ENCODE data around the gene QTRT2.

The QTRT2 gene

DNA sequence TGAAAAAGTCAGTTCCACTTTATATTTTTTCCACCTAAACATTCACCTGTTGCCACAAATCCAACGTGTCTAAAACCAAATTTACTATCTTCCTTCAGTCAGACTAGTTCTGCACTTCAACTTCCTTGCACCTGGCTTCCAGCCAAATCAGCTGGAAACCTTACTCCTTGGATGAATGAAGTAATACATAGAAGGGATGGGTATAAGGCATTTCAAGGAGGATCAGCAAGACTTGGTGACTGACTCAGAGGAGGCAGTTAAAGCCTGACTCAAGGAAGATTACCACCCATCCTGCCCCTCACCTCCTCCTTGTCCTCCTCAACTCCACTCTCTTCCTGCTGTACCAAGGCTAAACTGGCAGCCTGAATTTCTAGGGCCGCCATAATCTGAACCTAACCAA, 37.1 kb downstream of the QTRT2 start:
- ChIA-PET CTCF (no interaction called here), POLR2A (no interaction called here)
- no peak for TF ChIP-seq ARNT (IDR thresholded peaks at IDR 0.05)
- TF ChIP-seq ZNF384 (IDR thresholded peaks at IDR 0.05): no peak
- TF ChIP-seq NFRKB (IDR thresholded peaks at IDR 0.05): no peak
- no peak for TF ChIP-seq L3MBTL2 (conservative IDR thresholded peaks at IDR 0.05)
- TF ChIP-seq TARDBP (IDR thresholded peaks at IDR 0.05): no peak
- no peak for TF ChIP-seq BHLHE40 (IDR thresholded peaks at IDR 0.05; ENCODE audit: borderline replicate concordance)
- DNase-seq (ENCODE audit: extremely low spot score): peak; percentile 23

DNA sequence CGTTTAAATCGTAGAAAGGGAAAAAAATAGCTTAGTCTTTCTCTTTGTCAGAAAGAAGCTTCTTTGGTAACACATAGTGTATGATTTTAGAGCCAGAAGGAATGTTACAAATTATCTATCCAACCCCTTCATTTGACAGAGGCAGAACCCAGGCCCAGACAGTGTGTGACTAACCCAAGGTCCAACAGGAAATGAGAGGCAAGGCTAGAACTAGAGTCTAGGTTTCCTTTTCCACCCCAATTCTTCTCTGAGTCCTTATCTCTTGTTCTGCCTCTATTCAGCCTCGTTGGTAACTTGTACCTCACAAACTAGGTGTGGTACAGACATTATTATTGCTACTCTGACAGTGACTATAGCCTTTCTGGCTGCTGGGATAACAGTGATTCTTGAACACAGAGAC, 39.3 kb downstream of the QTRT2 start:
- CTCF ChIA-PET: no interaction called here
- no peak for DNase-seq (ENCODE audit: extremely low spot score)
- no peak for TF ChIP-seq FOXM1 (IDR thresholded peaks at IDR 0.05; ENCODE audit: borderline replicate concordance)
- TF ChIP-seq SUZ12 (IDR thresholded peaks at IDR 0.05): no peak
- TF ChIP-seq FOXA1 (IDR thresholded peaks at IDR 0.05): no peak
- no peak for TF ChIP-seq PKNOX1 (IDR thresholded peaks at IDR 0.05)
- no peak for TF ChIP-seq TARDBP (IDR thresholded peaks at IDR 0.05)
- no peak for TF ChIP-seq NFRKB (IDR thresholded peaks at IDR 0.05)
- TF ChIP-seq ARNT (IDR thresholded peaks at IDR 0.05): no peak
- TF ChIP-seq FOXK2 (IDR thresholded peaks at IDR 0.05): no peak
- no peak for TF ChIP-seq HDGF (IDR thresholded peaks at IDR 0.05; ENCODE audit: borderline replicate concordance)
- no peak for TF ChIP-seq LEF1 (IDR thresholded peaks at IDR 0.05; ENCODE audit: borderline replicate concordance)
- POLR2A ChIA-PET: no interaction called here

DNA sequence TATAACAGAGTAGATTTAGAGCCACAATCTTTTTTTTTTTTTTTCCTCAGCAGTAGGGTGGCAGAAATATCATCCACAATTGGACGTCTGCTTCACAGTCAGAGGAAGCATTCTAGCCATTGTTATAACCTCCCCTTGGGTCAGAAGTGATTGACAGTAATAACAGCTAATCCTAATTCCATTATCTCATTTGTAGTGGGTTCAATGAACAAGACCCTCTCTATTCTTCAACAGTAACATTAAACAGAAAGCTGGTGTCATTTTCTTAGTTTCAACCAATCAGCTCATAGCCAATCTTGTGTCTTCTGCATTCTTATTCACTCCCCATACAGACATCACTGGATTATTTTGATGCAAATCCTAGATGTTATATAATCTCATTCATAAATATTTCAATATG, 44.6 kb downstream of the QTRT2 start:
- CTCF ChIA-PET: interaction anchor here (0.7 kb wide), 1 partner anchor 21 kb away, joined by 7 read pairs; no protein-coding TSS in a partner anchor
- DNase-seq (ENCODE audit: extremely low spot score): no peak
- POLR2A ChIA-PET: no interaction called here
- TF ChIP-seq SP1 (IDR thresholded peaks at IDR 0.05) (no peak), BHLHE40 (IDR thresholded peaks at IDR 0.05; ENCODE audit: borderline replicate concordance) (no peak), FOXA1 (IDR thresholded peaks at IDR 0.05) (no peak), SUZ12 (IDR thresholded peaks at IDR 0.05) (no peak), CTBP1 (IDR thresholded peaks at IDR 0.05; ENCODE audit: borderline replicate concordance) (no peak), LEF1 (IDR thresholded peaks at IDR 0.05; ENCODE audit: borderline replicate concordance) (no peak), FOXK2 (IDR thresholded peaks at IDR 0.05) (no peak), L3MBTL2 (conservative IDR thresholded peaks at IDR 0.05) (no peak), TARDBP (IDR thresholded peaks at IDR 0.05) (no peak), PKNOX1 (IDR thresholded peaks at IDR 0.05) (no peak), ZNF384 (IDR thresholded peaks at IDR 0.05) (no peak), ARNT (IDR thresholded peaks at IDR 0.05) (no peak), NFRKB (IDR thresholded peaks at IDR 0.05) (no peak), ELF4 (IDR thresholded peaks at IDR 0.05) (no peak), HDGF (IDR thresholded peaks at IDR 0.05; ENCODE audit: borderline replicate concordance) (no peak), FOXM1 (IDR thresholded peaks at IDR 0.05; ENCODE audit: borderline replicate concordance) (no peak)

DNA sequence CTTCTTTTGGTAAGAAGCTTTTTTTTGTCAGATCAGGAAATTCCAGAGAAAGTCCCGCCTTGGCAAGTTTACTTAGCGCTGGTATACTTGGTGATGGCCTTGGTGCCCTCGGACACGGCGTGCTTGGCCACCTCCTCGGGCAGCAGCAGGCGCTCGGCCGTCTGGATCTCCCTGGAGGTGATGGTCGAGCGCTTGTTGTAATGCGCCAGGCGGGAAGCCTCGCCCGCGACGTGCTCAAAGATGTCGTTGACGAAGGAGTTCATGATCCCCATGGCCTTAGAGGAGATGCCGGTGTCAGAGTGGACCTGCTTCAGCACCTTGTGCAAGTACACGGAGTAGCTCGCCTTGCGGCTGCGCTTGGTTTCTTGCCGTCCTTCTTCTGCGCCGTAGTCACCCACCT, 46.6 kb downstream of the QTRT2 start:
- POLR2A ChIA-PET: no interaction called here

GRCh38 chr3:114103858-114104257, 47.3 kb downstream of the QTRT2 start:
- no peak for DNase-seq (ENCODE audit: extremely low spot score)
- ChIA-PET POLR2A (no interaction called here), CTCF (no interaction called here)
- TF ChIP-seq CTBP1 (IDR thresholded peaks at IDR 0.05; ENCODE audit: borderline replicate concordance): no peak
- peak; percentile 26; the same call in 1 of the 2 replicates for TF ChIP-seq ZNF384 (IDR thresholded peaks at IDR 0.05)

More for the DNA sequence above, 46.6 kb downstream of the QTRT2 start:
- TF ChIP-seq SUZ12 (IDR thresholded peaks at IDR 0.05) (no peak), NFRKB (IDR thresholded peaks at IDR 0.05) (no peak), TARDBP (IDR thresholded peaks at IDR 0.05) (no peak), FOXK2 (IDR thresholded peaks at IDR 0.05) (no peak), FOXA1 (IDR thresholded peaks at IDR 0.05) (no peak), ARNT (IDR thresholded peaks at IDR 0.05) (no peak), BHLHE40 (IDR thresholded peaks at IDR 0.05; ENCODE audit: borderline replicate concordance) (no peak), HDGF (IDR thresholded peaks at IDR 0.05; ENCODE audit: borderline replicate concordance) (no peak)
- CTCF ChIA-PET: no interaction called here
- no peak for DNase-seq (ENCODE audit: extremely low spot score)

GRCh38 chr3:114104414-114104813, 47.9 kb downstream of the QTRT2 start:
- TF ChIP-seq ELF4 (IDR thresholded peaks at IDR 0.05) (no peak), ZNF384 (IDR thresholded peaks at IDR 0.05) (no peak), PKNOX1 (IDR thresholded peaks at IDR 0.05) (no peak), CTBP1 (IDR thresholded peaks at IDR 0.05; ENCODE audit: borderline replicate concordance) (no peak), NFRKB (IDR thresholded peaks at IDR 0.05) (no peak), FOXK2 (IDR thresholded peaks at IDR 0.05) (no peak), L3MBTL2 (conservative IDR thresholded peaks at IDR 0.05) (no peak), FOXA1 (IDR thresholded peaks at IDR 0.05) (no peak), SUZ12 (IDR thresholded peaks at IDR 0.05) (no peak), SP1 (IDR thresholded peaks at IDR 0.05) (no peak), HDGF (IDR thresholded peaks at IDR 0.05; ENCODE audit: borderline replicate concordance) (no peak), BHLHE40 (IDR thresholded peaks at IDR 0.05; ENCODE audit: borderline replicate concordance) (no peak), FOXM1 (IDR thresholded peaks at IDR 0.05; ENCODE audit: borderline replicate concordance) (no peak), LEF1 (IDR thresholded peaks at IDR 0.05; ENCODE audit: borderline replicate concordance) (no peak), TARDBP (IDR thresholded peaks at IDR 0.05) (no peak), ARNT (IDR thresholded peaks at IDR 0.05) (no peak)
- DNase-seq (ENCODE audit: extremely low spot score): no peak
- POLR2A ChIA-PET: no interaction called here
- CTCF ChIA-PET: no interaction called here

GRCh38 chr3:114108137-114108536, 51.6 kb downstream of the QTRT2 start:
- ChIA-PET CTCF (no interaction called here), POLR2A (no interaction called here)
- DNase-seq (ENCODE audit: extremely low spot score): no peak
- TF ChIP-seq PKNOX1 (IDR thresholded peaks at IDR 0.05) (no peak), FOXA1 (IDR thresholded peaks at IDR 0.05) (no peak), L3MBTL2 (conservative IDR thresholded peaks at IDR 0.05) (no peak), SUZ12 (IDR thresholded peaks at IDR 0.05) (no peak), TARDBP (IDR thresholded peaks at IDR 0.05) (no peak), FOXM1 (IDR thresholded peaks at IDR 0.05; ENCODE audit: borderline replicate concordance) (no peak), HDGF (IDR thresholded peaks at IDR 0.05; ENCODE audit: borderline replicate concordance) (no peak), FOXK2 (IDR thresholded peaks at IDR 0.05) (no peak), ELF4 (IDR thresholded peaks at IDR 0.05) (no peak), ZNF384 (IDR thresholded peaks at IDR 0.05) (no peak), LEF1 (IDR thresholded peaks at IDR 0.05; ENCODE audit: borderline replicate concordance) (no peak), SP1 (IDR thresholded peaks at IDR 0.05) (no peak), CTBP1 (IDR thresholded peaks at IDR 0.05; ENCODE audit: borderline replicate concordance) (no peak), BHLHE40 (IDR thresholded peaks at IDR 0.05; ENCODE audit: borderline replicate concordance) (no peak), ARNT (IDR thresholded peaks at IDR 0.05) (no peak), NFRKB (IDR thresholded peaks at IDR 0.05) (no peak)

Measured in HEK293T (cell line).